ENCODE measurements around the gene RGS10.

- no peak for TF ChIP-seq SUZ12 (IDR thresholded peaks at IDR 0.05; ENCODE audit: extremely low read depth, insufficient read depth, insufficient read length)
- no peak for TF ChIP-seq YY1 (IDR thresholded peaks at IDR 0.05; ENCODE audit: insufficient read depth, insufficient read length)
- TF ChIP-seq ZNF274 (IDR thresholded peaks at IDR 0.05; ENCODE audit: low read depth, low read length), result no peak
These were observed 11.5 kb downstream of the RGS10 start for GRCh38 chr10:119531067-119531466.
